Measurements from ENCODE around the gene BTF3L4.
"Not testable (repeated sequence)": the region's sequence is repeated elsewhere in the genome, so short reads cannot be mapped to it uniquely, and the experiment has no call there.

BTF3L4 gene

GRCh38 chr1:52070704-52071103, 14.6 kb downstream of the BTF3L4 start:
- TF ChIP-seq CTCF (IDR thresholded peaks at IDR 0.05; ENCODE audit: insufficient read depth, missing control alignments) = no peak
- DNase-seq (ENCODE audit: insufficient read length, low spot score) (no peak), FAIRE-seq (no peak)

- no peak for DNase-seq (ENCODE audit: insufficient read length, low spot score)
- no peak for TF ChIP-seq CTCF (IDR thresholded peaks at IDR 0.05; ENCODE audit: insufficient read depth, missing control alignments)
- FAIRE-seq = no peak
These were observed 16.2 kb downstream of the BTF3L4 start for GRCh38 chr1:52072291-52072690.

DNA sequence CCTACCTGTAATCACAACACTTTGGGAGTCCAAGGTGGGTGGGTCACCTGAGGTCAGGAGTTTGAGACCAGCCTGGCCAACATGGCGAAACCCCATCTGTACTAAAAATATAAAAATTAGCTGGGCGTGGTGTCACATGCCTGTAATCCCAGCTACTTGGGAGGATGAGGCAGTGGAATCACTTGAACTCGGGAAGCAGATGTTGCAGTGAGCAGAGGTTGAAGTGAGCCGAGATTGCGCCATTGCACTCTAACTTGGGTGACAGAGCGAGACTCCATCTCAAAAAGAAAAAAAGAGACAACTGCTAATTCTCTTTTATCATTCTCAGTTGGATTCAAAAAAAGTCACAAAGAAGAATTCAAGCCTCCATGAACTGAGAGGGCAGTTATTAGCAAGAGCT, 21.2 kb downstream of the BTF3L4 start:
- not testable (repeated sequence) for DNase-seq (ENCODE audit: insufficient read length, low spot score); FAIRE-seq

GRCh38 chr1:52080014-52080415, 23.9 kb downstream of the BTF3L4 start:
- no peak for TF ChIP-seq CTCF (IDR thresholded peaks at IDR 0.05; ENCODE audit: insufficient read depth, missing control alignments)
- no peak for FAIRE-seq
- DNase-seq (ENCODE audit: insufficient read length, low spot score) = no peak

GRCh38 chr1:52087892-52088291, 31.8 kb downstream of the BTF3L4 start:
- not testable (repeated sequence) for FAIRE-seq; DNase-seq (ENCODE audit: insufficient read length, low spot score)

DNA sequence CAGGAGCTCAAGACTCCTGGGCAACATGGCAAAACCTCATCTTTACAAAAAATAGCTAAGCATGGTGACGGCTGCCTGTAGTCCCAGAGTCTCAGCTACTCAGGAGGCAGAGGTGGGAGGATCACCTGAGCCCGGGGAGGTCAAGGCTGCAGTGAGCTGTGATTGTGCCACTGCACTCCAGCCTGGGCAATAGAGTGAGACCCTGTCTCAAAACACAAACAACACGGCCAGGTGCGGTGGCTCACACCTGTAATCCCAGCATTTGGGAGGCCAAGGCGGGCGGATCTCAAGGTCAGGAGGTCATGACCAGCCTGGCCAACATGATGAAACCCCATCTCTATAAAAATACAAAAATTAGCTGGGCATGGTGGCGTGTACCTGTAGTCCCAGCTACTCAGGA, 38.2 kb downstream of the BTF3L4 start:
- FAIRE-seq; DNase-seq (ENCODE audit: insufficient read length, low spot score): not testable (repeated sequence)

DNA sequence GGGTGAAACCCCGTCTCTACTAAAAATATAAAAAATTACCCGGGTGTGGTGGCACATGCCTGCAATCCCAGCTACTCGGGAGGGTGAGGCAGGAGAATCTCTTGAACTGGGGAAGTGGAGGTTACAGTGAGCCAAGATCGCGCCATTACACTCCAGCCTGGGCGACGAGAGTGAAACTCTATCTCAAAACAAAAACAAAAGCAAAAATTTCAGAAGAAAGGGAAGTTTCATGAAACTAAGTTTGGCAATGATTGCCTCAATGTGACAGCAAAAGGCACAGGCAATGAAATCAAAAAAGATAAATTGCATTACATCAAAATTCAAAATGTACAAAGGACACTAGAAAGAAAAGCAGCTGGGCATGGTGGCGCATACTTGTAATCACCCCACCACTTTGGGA, 40.1 kb downstream of the BTF3L4 start:
- no peak for FAIRE-seq

GRCh38 chr1:52098139-52098871, 42.2 kb downstream of the BTF3L4 start:
- TF ChIP-seq CTCF (IDR thresholded peaks at IDR 0.05; ENCODE audit: insufficient read depth, missing control alignments) = no peak
- FAIRE-seq (no peak), DNase-seq (ENCODE audit: insufficient read length, low spot score) (no peak)

More for the DNA sequence above, 40.1 kb downstream of the BTF3L4 start:
- no peak for TF ChIP-seq CTCF (IDR thresholded peaks at IDR 0.05; ENCODE audit: insufficient read depth, missing control alignments)
- DNase-seq (ENCODE audit: insufficient read length, low spot score) = no peak

Measured in D721Med (cell line).